HG03571 (cell line): ENCODE measurements around the gene NKX1-2.

Source experiments
- ATAC-seq: cut with Tn5 transposase; IDR thresholded peaks from one replicate; pipeline ENCODE4 v1.9.1; 2021; ENCODE audit not compliant: unreplicated experiment

Gene NKX1-2

GRCh38 chr10:124476043-124476725 lies 26.3 kb upstream of the NKX1-2 start:
- ATAC-seq: no peak

- no peak for ATAC-seq
Observed at GRCh38 chr10:124474514-124475070, 24.8 kb upstream of the NKX1-2 start.

GRCh38 chr10:124473070-124473469 lies 23.2 kb upstream of the NKX1-2 start:
- ATAC-seq: no peak

GRCh38 chr10:124472071-124472470 lies 22.2 kb upstream of the NKX1-2 start:
- no peak for ATAC-seq

GRCh38 chr10:124470544-124471434 lies 21.0 kb upstream of the NKX1-2 start:
- ATAC-seq: no peak

GRCh38 chr10:124469956-124470484 lies 20.2 kb upstream of the NKX1-2 start:
- ATAC-seq: no peak

GRCh38 chr10:124468624-124469023 lies 18.8 kb upstream of the NKX1-2 start:
- ATAC-seq: no peak

GRCh38 chr10:124467165-124467564 lies 17.3 kb upstream of the NKX1-2 start:
- ATAC-seq: no peak

- ATAC-seq: no peak
Observed at GRCh38 chr10:124465777-124466488, 16.1 kb upstream of the NKX1-2 start.

- peak; percentile 40 for ATAC-seq
Observed at GRCh38 chr10:124465003-124465776, 15.4 kb upstream of the NKX1-2 start.

GRCh38 chr10:124464028-124464965 lies 14.5 kb upstream of the NKX1-2 start:
- no peak for ATAC-seq

- no peak for ATAC-seq
Observed at GRCh38 chr10:124462348-124462695, 12.5 kb upstream of the NKX1-2 start.

- ATAC-seq: peak; percentile 92
Observed at GRCh38 chr10:124461642-124462347, 12.0 kb upstream of the NKX1-2 start, which contains the start of gene LHPP. Gene LHPP (plus strand): TSS chr10:124461823. CDS start chr10:124461863, 40 bp downstream.

GRCh38 chr10:124460144-124460543 lies 10.3 kb upstream of the NKX1-2 start:
- no peak for ATAC-seq

GRCh38 chr10:124459395-124459794 lies 9.6 kb upstream of the NKX1-2 start:
- no peak for ATAC-seq

- no peak for ATAC-seq
Observed at GRCh38 chr10:124458889-124459288, 9.1 kb upstream of the NKX1-2 start.

GRCh38 chr10:124458473-124458872 lies 8.6 kb upstream of the NKX1-2 start:
- ATAC-seq: no peak

- no peak for ATAC-seq
Observed at GRCh38 chr10:124455441-124455840, 5.6 kb upstream of the NKX1-2 start.
